Left hindlimb (tissue), 1 donor: ENCODE measurements around the gene EXOC3L2.
A peak's percentile ranks its signal among the peaks of the same experiment; 100 is the strongest.

Experiments
- DNase-seq: peaks from one replicate; pipeline ENCODE4 v3.0.0-alpha.2; 2018

The EXOC3L2 gene

GRCh38 chr19:45218911-45219743 is 26.1 kb downstream of the EXOC3L2 start:
- DNase-seq, result no peak

DNA sequence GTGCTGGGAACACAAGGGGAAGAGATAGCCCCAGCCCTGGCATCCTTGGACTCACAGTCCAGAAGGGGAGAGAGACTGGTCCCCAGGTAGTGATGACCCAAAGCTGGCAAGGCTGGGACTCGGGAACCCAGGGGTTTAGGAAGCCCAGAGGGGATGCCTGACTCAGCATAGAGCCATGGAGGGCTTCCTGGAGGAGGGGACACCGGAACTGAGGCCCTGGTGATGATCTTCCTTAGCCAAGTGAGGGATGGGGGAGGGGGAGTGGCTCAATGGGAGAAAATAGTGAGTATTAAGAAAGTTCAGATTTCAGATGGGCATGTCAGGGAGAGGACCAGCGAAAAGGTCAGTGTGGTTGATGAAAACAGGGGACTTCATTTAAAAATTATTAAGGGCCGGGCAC is 26.8 kb downstream of the EXOC3L2 start:
- DNase-seq, result no peak

- DNase-seq, result no peak
Measured at GRCh38 chr19:45217957-45218334, 27.3 kb downstream of the EXOC3L2 start.

DNA sequence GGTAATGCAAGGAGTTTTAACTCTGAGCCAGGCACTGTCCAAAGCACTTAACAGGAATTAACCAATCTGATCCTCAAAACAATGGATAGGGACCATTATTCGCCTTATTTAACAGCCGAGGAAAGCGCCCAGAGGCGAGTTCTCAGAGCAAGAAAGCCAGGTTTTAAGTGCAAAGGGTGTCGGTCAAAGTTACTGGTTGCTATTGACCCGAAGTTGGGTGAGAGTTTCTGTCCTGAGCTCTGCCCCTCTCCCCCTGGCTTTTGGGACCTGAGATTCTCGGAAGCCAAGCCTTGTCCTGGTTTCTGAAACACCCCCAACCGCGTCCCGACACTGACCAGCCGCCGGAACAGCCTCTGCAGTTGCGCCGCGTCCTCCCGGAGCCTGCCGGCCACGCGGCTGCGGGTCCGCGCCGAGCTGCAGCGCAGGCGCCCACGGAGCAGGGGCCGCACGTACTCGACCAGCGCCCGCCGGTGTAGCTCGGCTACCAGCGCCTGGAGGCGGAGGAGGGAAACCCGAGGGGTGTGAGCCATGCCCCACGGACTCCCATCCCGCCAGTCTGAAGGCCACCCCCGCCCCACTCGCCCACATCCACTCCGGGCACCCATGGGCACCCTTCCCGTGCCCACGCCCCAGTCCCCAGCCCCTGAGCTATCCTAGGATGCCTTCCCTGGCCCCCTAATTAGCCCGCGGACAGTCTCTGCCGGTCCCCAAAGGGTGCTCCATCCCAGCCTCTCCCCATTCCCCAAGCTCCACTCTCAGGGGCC is 27.8 kb downstream of the EXOC3L2 start:
- DNase-seq, result no peak

DNA sequence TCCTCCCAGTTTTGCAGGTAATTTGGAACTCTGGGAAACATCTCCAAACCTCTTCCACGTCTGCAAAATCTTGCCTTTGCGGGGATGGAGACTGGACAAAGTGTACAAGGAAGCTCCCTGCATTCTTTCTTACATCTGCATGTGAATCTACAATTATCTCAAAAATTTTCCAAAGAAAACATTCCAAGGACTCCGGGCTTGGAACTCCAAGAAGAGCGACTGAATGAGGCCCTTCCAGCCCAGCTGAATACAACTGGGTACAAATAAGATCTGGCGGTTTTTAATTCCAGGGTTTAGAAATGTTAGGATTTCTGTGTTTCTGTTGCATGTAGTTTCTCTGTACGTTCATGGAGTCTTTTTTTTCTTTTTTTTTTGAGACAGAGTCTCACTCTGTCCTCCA is 28.5 kb downstream of the EXOC3L2 start:
- no peak for DNase-seq

GRCh38 chr19:45215391-45216191 is 29.6 kb downstream of the EXOC3L2 start:
- DNase-seq, result no peak

DNA sequence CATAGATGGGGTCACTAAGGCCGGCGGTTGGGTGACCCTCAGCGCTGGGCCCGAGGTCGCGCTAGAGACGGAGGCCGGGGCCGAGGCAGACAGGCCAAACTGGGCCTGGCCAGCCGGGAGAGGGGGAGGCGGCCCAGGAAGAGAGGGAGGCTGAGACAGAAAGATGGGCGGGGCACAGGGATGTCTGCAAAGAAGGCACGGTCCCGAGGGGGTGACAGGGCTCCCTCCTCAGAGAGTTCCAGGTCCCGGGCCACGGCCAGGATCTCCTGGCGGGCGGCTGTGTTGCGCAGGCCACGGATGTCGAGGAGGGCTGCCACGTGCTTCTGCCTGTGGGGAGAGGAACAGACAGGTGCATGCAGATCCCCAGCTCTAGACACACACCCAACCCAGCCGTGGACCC is 32.2 kb downstream of the EXOC3L2 start:
- no peak for DNase-seq

DNA sequence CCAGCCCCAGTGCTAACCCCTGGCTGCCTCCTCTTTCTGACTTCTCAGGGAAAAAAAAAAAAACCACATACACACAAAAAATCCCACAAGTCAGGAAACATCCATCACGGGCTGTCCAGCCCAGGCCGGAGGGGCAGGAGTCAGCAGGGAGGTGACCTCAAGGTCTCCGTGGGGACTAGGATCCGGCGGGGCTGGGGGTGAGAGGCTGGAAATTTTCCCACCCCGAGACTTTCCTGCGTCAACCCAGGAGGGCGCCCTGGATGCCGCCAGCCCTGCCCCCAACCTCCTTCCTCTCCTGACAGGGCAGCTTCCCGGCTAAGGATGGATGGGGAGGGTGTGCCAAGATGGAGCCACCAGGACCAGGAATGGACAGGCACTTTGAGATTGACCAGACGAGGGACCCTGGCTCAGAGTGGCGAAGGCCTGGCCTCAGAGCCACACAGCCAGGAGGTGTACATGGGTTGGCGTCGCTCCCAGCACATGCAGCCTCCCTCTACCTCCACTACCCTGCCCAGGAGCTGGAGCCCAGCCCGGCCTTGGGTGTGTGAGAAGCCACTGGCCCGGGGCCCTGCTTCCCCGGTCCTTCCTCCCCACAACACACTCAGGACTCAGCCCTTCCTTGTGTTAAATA is 33.3 kb downstream of the EXOC3L2 start:
- DNase-seq, result peak; percentile 77

DNA sequence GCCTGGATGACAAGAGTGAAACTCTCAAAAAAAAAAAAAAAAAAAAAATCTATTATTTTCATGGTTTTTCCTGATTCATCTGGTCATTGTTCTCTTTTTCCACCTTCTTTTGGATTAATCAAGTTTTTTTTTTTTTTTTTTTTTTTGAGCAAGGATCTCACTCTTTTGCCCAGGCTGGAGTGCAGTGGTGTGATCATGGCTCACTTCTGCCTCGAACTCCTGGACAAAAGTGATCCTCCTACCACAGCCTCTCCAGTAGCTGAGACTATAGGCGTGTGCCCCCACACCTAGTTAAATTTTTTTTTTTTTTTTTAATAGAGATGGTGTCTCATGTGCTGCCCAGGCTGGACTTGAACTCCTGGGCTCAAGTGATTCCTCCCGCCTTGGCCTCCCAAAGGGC is 38.9 kb downstream of the EXOC3L2 start:
- no peak for DNase-seq

DNA sequence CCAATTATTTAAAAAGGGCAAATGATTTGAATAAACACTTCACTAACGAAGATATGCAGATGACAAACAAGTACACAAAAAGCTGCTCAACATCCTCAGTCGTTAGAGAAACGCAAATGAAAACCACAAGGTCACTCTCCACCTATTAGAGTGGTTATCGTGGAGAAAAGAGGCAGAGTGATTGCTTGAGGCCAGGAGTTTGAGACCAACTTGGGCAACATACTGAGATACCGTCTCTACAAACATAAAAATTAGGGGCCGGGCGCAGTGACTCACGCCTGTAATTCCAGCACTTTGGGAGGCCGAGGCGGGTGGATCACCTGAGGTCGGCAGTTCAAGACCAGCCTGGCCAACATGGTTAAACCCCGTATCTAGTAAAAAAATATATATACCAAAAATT is 39.4 kb downstream of the EXOC3L2 start:
- no peak for DNase-seq

DNA sequence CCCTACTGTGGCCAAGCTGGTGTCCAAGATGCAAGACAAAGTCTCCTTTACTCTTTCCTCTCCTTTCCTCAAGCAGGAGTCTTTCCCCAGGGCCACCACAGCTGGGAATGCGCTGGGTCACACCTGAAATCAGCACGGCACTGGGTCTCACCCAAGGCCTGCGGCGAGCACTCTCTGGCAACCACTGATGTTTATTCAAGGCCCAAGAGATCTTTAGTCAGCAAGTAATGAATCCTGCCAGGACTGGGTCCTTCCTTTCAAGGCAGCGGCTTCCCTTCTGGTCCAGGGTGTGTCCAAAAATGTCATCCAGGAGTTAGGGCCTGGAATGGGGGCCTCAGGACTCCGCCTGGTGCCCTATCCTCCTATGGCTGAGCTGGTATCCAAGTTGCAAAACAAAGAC is 42.6 kb downstream of the EXOC3L2 start:
- DNase-seq, result no peak

GRCh38 chr19:45200568-45200967 is 44.6 kb downstream of the EXOC3L2 start:
- DNase-seq, result no peak

DNA sequence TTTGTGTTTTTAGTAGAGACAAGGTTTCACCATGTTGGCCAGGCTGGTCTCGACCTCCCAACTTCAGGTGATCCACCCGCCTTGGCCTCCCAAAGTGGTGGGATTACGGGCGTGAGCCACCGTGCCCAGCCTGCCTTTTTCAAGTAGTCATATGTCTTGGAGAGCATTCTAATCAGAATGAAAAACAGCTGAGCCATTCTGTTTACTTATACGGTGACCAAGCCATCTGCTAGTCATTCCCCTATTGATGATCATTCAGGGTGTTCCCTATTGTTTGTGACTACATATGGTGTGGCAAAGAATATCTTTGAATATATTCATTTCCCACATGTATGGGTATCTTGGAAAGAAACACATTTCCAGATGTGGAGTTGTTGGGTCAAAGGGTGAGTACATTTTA is 49.4 kb downstream of the EXOC3L2 start:
- no peak for DNase-seq

DNA sequence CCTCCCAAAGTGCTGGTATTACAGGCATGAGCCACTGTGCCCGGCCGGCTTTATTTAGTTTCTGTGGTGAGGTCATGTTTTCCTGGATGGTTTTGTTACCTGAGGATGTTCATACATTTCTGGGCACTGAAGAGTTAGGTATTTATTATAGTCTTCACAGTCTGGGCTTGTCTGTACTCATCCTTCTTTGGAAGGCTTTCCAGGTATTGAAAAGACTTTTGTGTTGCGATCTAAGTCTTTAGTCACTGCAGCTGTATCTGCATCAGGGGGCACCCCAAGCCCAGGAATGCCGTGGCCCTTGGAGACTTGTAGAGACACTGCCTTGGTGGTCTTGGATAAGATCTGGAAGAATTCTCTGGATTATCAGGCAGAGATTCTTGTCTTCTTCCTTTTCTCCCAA is 53.8 kb downstream of the EXOC3L2 start:
- no peak for DNase-seq

GRCh38 chr19:45189971-45190370 is 55.2 kb downstream of the EXOC3L2 start:
- no peak for DNase-seq

DNA sequence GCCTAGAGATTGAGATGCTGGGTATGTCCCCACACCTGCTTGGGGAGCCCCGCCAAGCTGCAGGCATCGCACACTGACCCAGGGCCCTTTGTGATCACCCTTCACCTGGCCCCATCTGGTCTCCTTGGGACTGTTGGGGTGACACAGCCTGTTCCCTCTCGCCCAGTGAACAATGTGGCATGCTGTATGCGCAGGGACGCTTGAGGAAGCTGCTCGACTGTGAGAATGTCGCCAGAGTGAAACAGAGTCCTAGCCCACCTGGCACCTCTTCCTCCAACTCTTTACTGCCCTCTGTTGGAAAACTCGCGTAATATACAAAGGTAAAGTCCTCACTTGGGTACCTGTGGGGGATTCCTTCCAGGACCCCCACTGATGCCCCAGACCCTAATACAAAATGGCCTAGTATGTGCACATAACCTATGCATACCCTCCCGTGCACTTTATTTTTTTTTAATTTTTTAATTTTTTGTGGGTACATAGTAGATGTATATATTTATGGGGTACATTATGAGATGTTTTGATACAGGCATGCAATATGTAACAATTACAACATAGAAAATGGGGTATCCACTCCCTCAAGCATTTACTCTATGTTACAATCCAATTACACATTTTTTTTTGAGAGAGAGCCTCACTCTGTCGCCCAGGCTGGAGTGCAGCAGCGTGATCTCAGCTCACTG is 57.6 kb downstream of the EXOC3L2 start:
- DNase-seq, result no peak

GRCh38 chr19:45186509-45187334 is 58.5 kb downstream of the EXOC3L2 start:
- no peak for DNase-seq

GRCh38 chr19:45184115-45184514 is 61.1 kb downstream of the EXOC3L2 start:
- no peak for DNase-seq

GRCh38 chr19:45182758-45183157 is 62.4 kb downstream of the EXOC3L2 start:
- DNase-seq, result no peak

- DNase-seq, result no peak
Measured at GRCh38 chr19:45180936-45181335, 64.3 kb downstream of the EXOC3L2 start.

DNA sequence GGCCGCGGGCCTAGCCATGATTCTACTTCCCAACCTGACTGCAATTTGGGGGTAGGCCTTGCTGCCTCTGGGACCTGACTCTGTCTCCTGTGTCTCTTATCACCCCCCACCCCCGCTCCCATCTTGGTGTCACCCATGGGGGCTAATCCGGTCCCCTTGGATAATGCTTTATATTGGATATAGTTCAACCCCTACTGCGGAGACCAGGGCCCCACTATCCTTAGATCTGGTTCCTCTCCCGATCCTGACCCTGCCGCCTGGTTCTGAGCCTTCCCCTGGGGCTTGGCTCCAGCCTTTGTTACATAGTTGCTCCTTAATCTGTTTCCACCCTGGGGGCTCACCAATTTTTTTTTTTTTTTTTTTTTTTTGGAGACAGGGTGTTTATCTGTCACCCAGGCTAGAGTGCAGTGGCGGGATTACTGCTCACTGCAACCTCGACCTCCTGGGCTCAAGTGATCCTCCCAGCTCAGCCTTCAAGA is 65.3 kb downstream of the EXOC3L2 start:
- no peak for DNase-seq
